ACHN (cell line): ENCODE data around the gene GCSAM.

ENCODE experiments used
- DNase-seq: peaks from one replicate; pipeline ENCODE4 v3.0.0-alpha.2; 2015
- in situ Hi-C: cut with HindIII; loops from 2 replicates; pipeline ENCODE4 v1.10.0; 2017; ENCODE audit warnings: low sequenced_read_pairs, low pct_ligation_motif_present, low pct_unique_long_range_greater_than_20kb

GCSAM gene

DNA sequence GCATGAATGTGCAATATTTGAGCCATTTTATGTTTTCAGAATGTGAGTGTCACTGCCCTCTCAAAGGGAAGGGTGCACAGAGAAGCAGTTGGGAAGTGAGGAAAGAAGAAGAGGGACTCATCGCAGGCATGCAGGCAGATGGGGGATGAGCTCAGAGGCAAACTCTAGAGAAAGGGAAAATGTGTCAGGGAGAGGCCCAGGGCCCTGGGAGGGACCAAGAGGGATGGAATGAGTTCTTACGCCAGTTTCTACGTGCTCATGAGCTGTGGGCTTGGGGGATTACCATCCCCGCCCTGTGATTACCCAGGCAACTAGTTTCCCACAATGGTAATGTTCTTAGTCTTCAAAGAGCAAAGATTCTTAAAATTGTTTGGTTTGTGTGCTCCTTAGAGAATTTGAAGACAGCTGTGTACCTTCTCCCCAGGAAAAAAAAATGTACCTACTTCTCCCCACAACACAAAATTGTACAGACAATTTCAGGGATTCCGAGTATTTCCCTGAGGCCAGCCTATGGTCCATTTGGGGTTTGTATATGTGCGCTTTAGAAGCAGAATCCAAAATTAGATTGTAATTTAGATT, 17.8 kb downstream of the GCSAM start:
- in situ Hi-C loops, result no loop called here
- DNase-seq, result no peak

DNA sequence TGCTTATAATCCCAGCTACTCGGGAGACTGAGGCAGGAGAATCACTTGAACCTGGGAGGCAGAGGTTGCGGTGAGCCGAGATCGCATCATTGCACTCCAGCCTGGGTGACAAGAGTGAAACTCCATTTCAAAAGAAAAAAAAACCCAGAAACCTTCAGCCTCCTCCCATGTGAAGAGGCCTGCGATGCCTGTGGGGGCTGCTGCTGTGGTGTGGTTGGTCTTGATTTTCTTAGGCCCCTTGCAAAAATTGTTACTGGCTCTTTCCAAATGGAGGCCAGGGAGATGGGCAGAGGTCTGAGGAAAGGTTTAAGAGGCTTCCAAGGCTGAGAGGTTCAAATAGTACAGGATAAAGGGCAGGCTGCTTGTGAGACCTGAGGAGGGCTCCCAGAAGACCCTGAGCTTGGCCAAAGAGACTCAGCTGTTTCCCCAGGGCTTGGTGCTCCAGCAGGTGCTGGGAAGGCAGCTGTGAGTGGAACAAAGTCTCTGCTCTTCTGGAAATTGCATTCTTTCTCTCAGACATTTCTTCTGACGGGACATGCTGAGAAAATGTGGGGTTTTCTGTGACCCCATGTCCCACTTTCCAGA, 18.4 kb downstream of the GCSAM start:
- in situ Hi-C loops, result no loop called here
- DNase-seq, result no peak

DNA sequence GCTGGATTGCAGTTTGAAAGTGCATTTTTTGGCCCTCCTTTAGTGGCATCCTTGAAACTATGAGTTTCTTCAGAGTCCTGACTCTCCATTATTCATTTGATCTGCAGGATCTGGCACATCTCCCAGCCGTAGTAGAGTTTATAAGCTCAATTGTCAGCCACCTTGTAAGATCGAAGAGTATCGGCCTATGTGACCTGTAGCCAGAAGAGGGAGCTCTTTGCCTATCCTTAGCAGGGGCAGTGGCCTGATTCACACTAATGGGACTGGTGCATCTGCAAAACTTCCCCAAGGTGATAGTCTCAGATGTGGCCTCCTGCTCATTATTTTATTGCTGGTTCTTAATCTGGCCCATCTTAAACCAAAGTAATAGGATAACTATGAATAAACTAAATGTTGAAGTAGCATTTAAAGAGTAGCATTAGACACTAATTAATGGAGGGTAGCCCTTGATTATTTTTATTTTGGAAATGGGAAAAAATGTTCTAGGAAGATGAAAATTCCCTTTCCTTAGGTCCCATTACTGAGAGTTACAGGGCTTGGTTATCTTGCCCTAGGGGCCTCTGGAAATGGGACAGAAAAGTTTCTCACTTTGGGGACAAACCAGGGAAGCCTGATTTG, 21.2 kb downstream of the GCSAM start:
- in situ Hi-C loops, result no loop called here
- peak; percentile 60 for DNase-seq

DNA sequence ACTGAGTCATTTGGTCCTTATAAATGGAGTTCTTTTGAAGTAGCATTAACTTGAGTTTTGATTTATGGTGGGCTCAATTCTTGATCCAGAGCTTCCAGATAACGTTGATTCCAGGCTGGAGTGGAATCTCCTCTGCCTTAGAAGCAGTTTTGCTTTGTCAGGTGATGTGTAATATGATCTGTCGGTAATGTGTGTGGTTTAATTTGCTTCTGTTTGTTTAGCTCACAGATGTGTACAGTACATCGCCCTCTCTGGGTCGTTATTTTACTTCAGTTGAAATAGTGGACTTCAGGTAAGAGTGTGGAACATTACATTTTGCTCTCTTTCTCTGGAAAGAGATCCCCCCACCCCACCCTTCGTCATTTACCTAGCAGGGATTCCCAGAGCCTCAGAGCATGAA, 23.7 kb downstream of the GCSAM start:
- no peak for DNase-seq
- in situ Hi-C loops, result no loop called here

DNA sequence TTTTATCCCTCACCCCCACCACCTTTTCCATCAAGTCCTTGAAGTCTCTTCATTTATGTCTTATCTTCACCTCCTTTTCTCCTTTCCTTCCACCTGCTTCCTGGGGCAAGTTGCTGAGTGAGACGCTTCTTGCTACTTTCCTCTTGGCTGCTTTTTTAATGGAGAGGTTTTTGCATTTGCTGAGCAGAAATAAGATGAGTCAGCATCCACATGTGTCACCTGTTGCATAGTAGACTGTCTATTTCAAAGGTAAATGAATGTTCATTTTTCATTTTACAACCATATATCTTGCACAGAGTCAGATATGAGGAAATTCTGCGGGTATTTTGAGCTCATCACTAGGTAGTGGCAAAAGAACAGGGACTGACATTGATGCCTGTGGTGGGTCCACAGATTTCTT, 28.3 kb downstream of the GCSAM start:
- in situ Hi-C loops, result no loop called here
- no peak for DNase-seq

DNA sequence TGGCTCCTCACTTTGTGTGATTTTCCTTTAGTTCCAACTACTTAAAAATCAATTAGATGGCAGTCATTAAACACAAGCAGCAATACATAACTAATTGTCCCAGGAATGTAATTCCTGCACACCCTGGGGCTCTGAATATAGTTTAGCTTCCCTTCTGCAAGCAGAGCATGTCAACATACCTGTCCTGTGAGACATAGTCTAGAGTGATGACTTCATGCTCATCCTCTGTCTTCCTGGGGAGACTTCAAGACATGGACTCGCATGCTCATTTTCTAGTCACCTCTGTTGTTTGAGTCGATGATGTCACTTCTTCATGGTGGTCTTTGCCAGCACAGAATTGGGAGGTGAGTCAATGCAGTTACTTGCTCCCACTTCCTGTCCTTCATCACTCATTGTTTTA, 31.1 kb downstream of the GCSAM start:
- peak; percentile 52 for DNase-seq
- in situ Hi-C loops, result no loop called here

DNA sequence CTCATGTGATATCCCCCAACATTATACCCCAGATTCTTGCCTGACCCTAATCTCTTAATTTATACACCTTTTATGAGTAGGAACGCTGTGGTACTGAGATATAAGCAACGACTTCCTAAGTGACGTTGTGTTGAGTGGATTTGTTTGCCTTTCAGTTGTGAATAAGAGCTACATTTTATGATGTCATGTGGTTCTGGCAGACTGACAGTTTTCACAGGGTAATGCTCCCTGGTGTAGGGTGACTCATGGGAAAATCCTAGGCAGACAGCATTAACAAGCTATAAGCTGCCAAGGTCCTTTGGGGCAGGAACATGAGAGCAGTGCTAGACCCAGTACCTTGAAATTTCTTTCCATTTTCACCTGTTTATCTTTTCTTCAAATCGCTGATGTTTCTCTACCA, 35.7 kb downstream of the GCSAM start:
- in situ Hi-C loops, result no loop called here
- peak; percentile 96 for DNase-seq

DNA sequence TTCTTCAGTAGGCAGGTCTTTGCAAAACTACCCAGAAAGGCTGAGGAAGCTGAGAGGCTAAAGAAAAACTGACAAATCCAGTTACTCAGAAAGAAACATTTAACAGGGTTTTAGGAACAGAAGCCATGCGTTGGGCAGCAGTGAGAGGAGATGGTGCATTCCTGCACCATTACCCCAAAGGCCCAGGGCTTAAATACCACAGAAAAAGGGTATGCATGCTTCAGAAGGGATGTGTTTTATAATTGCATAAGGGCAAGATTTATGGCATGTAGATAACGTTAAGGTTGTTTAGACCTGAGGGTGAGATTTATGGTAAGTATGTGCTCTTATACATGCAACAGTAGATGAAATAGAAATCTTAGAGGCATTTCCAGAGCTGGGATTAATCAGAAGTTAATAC, 36.9 kb downstream of the GCSAM start:
- no peak for DNase-seq
- in situ Hi-C loops, result no loop called here

DNA sequence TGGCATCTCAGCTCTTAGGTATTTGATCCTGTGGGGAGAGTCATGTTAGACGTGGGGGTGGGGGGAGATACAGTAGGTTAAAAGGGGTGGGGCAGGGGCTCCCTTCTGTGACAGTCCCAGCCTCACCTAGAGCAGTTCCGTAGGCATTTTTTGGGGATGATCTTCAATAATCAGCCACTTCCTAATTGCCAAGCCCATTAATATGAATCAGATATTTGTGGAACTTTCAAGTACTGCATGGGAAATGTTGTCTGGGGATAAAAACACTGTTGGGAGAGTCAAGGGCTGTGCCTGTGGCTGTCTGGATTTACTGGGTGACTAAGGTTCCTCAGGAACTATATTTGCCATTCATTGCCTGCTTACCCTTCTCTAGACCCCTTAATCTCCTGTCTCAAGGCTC, 37.3 kb downstream of the GCSAM start:
- DNase-seq, result no peak
- in situ Hi-C loops, result no loop called here

DNA sequence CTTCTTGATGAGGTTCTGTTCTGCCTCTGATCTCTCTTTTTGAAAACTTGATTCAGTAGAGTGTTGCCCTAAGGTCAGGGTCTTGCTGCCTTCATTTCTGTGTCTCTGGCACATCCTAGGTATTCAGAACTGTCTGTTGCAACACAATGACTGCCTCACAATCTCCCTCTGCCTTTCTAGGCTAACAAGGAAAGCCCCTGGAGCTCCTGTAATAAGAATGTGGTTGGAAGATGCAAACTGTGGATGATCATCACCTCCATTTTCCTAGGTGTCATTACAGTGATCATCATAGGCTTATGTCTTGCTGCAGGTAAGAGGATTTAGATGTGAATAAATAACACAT, 39.9 kb downstream of the GCSAM start:
- in situ Hi-C loops, result no loop called here
- no peak for DNase-seq

DNA sequence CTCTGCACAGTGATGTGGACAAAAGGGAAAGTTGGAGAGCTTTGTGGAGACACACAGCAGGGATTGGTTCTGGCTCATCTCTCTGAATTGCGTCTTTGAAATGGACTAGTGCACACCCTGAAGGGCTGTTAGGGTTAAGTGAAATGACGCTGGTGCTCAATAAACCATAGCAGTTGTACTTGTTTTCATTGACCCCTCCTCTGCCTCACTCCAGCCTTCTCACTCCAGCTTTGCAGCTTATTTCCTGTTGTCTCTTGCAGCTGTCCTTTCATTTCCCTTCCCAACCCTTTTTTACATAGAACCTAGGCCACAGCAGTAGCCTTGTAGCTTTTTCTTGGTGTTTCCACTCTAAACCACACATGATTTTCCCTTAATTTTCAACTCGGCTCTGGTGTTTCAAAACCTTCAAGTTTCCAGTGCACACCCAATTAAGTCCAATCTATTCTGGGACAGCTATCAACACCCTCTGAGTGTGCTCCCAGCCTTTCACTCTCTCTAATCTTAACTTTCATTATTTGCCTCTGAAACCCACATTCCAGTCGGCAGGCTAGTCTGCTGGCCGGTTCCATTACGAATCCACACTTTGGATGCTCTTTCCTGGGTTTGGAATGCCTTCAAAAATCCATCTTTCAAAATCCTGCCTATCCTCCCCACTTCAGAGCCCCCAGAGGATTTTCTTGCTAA, 40.4 kb downstream of the GCSAM start:
- DNase-seq, result peak; percentile 34
- in situ Hi-C loops, result no loop called here

DNA sequence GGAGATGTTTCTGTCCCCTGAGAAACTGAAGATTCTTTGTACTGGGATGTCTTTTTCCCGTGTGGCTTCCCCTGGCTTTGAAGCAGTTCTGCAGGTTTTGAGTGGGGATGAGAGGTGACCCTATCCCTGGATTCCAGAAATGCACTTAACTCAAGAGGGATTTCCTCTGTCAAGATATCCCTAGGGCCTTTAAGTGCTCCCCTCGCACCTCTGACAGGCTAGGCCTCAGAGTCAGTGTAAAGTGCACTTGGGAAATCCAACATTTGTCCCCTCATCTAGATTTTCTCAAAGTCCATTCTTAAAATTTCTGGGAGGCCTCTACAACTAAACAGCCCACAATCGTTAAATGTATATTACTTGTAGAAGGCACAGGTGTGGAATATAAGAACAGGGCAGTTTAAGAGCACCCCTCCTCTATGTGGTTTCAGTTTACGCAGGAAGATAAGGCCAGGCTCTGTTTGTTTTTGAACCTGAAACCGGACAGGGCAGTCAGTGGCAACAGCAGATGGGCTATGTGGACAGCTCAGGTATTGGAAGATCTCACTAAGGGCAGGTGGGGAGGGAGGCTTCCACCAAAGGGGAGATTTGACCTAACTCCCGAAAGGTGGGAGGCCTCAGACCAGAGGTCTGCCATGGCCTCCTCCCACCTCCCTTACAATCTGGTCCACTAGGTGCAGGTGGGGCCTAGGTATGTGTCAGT, 42.0 kb downstream of the GCSAM start:
- DNase-seq, result no peak
- in situ Hi-C loops, result no loop called here

DNA sequence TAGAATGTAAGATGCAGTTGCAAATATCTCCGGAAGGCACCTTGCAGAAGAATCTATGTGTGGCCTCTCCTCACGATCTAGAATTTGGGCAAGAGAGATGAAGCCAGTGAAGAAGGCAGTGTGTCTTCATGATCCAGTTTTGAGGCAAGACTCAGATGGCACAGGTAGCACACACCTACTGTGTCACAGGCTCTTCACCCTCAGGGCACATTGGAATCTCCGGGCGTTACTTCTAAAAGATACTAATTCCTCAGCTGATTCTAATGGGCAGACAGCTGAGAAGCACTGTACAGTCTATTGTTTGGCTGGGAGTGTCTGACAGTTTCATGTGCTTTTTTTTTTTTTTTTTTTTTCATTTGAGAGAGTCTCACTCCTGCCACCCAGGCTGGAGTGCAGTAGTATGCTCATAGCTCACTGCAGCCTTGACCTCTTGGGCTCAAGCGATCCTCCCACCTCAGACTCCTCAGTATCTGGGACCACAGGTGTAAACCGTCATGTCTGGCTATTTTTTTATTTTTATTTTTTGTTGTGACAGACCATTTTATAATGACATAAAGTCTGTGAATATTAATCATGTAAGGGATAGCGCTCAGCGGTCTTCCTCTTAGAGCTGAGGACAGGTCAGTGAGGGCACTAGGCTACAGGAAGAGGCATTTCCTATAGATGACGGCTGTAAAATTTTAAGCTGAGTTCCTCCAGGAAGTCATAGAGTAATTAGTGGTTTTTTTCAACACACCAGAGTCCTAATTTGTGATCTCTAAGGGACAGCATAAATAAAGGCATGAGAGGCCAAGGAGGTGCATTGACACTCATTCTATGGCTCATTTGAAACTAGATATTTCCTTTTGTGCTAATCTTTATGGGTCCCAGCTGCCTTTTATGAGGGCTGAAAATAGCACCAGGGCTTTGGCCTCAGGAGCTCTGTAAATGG, 42.8 kb downstream of the GCSAM start:
- no peak for DNase-seq
- in situ Hi-C loops, result no loop called here

DNA sequence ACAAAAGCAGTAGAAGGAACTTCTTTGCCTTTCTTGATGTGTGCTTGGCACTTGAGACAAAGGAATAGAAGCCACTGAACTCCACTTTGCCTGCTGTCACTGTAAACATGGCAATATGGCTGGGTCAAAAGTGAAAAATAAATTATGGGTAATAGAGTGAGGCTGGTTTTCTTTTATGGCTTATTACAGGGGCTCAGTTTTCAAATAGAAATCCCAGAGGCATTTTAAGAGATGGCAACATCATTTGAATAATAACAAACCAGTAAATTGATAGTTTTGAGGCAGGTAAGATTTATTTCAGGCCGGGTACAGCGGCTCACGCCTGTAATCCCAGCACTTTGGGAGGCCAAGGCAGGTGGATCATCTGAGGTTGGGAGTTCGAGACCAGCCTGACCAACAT, 44.1 kb downstream of the GCSAM start:
- in situ Hi-C loops, result no loop called here
- DNase-seq, result no peak

DNA sequence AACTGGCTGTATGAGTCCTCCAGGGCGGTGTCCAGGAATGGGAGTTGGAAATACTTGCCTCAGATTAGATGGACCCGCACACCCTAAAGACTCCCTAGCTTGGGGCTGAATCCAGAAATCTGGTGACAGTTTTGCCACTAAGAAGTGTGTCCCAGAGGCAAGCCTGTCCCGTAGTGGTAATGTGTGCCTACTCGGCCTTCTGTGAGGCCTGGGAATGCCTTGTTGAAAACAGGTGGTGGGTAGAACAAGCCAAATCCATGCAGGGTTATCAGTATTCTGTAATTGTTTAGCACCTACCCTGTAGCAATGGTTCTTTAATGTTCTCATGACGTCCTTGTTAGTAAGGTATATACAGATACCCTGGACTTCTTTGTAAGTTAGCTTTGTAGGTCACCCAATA, 45.3 kb downstream of the GCSAM start:
- in situ Hi-C loops, result no loop called here
- no peak for DNase-seq

DNA sequence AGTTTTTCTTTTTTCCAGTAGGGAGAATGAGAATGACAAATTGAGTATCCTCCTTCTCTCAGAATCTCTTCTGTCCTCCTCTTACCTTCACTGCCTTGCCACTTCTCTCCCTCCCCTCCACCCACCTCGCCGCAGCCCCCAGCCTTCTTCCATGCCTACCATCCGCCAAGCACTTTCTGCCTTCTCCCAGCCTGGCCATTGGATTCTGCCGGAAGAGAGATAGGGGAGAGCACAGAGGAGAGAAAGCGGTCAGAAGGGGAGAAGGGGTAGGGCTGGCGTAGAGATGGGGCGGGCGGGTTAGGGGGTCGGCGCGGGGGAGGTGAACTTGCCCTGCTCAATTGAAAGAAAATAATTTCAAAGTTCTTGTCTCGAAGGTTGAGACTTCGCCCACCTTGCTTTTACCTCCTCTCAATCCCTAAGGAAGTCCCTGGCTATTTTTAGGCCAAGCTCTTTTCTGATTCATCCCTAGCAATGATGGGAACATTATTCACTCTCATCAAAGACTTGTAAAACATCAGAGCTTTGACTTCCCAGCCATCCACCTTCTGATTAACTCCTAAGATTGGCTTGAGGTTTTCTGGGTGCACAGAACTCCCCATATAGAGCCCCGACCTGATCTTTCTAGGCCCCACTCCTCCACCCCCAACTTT, 46.0 kb downstream of the GCSAM start:
- peak; percentile 36 for DNase-seq
- in situ Hi-C loops, result no loop called here

DNA sequence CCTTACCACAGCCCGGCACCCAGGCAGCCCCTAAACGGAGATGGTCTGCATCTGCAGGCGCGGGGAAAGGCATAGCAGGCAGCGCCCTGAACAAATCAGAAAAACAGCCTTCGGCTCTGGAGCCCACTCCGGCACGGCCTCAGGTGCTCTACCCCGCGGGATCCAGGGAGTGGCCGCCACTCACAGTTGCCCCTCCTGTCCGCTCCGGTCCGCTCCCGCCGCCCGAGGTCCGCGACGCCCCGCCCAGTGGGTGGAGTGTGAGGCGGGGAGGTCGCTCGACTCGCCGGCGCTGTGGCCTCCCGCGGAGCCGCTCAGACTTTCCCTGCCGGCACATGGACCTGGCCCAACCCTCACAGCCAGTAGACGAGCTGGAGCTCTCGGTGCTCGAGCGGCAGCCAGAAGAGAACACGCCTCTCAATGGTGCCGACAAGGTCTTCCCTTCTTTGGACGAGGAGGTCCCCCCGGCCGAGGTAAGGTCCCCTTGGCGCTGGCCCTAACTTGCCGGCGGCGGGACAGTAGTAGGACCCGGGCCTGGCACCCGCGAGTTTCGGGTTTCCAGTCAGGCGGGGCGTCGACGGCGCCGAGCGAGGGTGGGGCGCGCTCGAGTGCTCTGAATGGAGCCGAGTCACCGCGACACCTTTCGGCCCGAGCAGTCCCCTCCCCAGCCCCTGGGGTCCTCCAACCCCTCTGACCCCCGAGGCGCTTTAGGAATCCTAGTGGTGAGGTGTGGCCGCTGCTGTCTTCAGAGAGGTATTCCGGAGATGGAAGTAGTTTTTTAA, 46.8 kb downstream of the GCSAM start, which contains the start of gene C3orf52:
TSS of gene C3orf52 (plus strand) at position 314 of the 779 bp plus-strand sequence. CDS start at position 333, 19 bp downstream.
- in situ Hi-C loops, result no loop called here

More for the DNA sequence above, 46.8 kb downstream of the GCSAM start, which contains the start of gene C3orf52:
- DNase-seq, result peak; percentile 86
